H1 (cell line): ENCODE measurements around the gene GAB3.

Experiments
- ASH2L ChIP-seq: fragments of 200-600, 300-600 bp; sonication (generic); IDR thresholded peaks from one replicate; pipeline ENCODE4 v1.7.1; 2017; ENCODE audit warnings: low read length
- BCL11A ChIP-seq, 2 experiments: IDR thresholded peaks; one replicate each; pipeline ENCODE4 v1.6.1; 2011; ENCODE audit warnings: low read depth in 2 of 2, low read length in 2 of 2, mild to moderate bottlenecking in 2 of 2
- CTCF ChIP-seq, 3 experiments: IDR thresholded peaks; 1 replicate in 2 of 3; 2 replicates in 1 of 3; pipeline versions ENCODE4 v1.5.1 to v1.6.1; 2011; ENCODE audit warnings: low read length in 3 of 3, mild to moderate bottlenecking in 3 of 3, inconsistent platforms in 2 of 3, low read depth in 1 of 3, moderate library complexity in 1 of 3; ENCODE audit not compliant: insufficient read depth in 1 of 3; ENCODE audit errors: control extremely low read depth in 1 of 3
- FOSL1 ChIP-seq: IDR thresholded peaks from 2 replicates; pipeline ENCODE4 v1.6.1; 2011; ENCODE audit warnings: mild to moderate bottlenecking, low read depth, low read length, moderate library complexity; ENCODE audit not compliant: insufficient read depth
- NANOG ChIP-seq: IDR thresholded peaks from 2 replicates; pipeline ENCODE4 v1.6.1; 2011; ENCODE audit warnings: low read length, low read depth, mild to moderate bottlenecking, inconsistent platforms; ENCODE audit not compliant: insufficient read depth, poor library complexity, severe bottlenecking
- POLR2A ChIP-seq, 2 experiments: IDR thresholded peaks; 1 replicate in 1 of 2; 2 replicates in 1 of 2; pipeline ENCODE4 v1.6.1; 2011; ENCODE audit warnings: low read depth in 2 of 2, low read length in 2 of 2, mild to moderate bottlenecking in 2 of 2; ENCODE audit errors: control extremely low read depth in 1 of 2
- RAD21 ChIP-seq, 2 experiments: IDR thresholded peaks in 1 of 2; conservative IDR thresholded peaks in 1 of 2; 2 replicates each; pipeline ENCODE4 v1.6.1; 2011; ENCODE audit warnings: low read depth in 2 of 2, low read length in 2 of 2, improper control_type of control experiment in 1 of 2, inconsistent platforms in 1 of 2, mild to moderate bottlenecking in 1 of 2, moderate library complexity in 1 of 2
- SIN3A ChIP-seq, 2 experiments: IDR thresholded peaks in 1 of 2; conservative IDR thresholded peaks in 1 of 2; 2 replicates each; pipeline ENCODE4 v1.6.1; 2011 to 2012; ENCODE audit warnings: low read length in 2 of 2, improper control_type of control experiment in 1 of 2, low read depth in 1 of 2, mild to moderate bottlenecking in 1 of 2
- SP1 ChIP-seq: IDR thresholded peaks from 2 replicates; pipeline ENCODE4 v1.6.1; 2011; ENCODE audit warnings: low read depth, low read length
- SUZ12 ChIP-seq: fragments of 200-600 bp; sonication (generic); IDR thresholded peaks from 2 replicates; pipeline ENCODE4 v1.6.1; 2012; ENCODE audit warnings: mild to moderate bottlenecking, inconsistent platforms, low read length, moderate library complexity, mixed read lengths
- TAF1 ChIP-seq: IDR thresholded peaks from 2 replicates; pipeline ENCODE4 v1.6.1; 2011; ENCODE audit warnings: mild to moderate bottlenecking, low read depth, low read length
- TCF12 ChIP-seq: IDR thresholded peaks from 2 replicates; pipeline ENCODE4 v1.6.1; 2011; ENCODE audit warnings: low read depth, mild to moderate bottlenecking, low read length
- TEAD4 ChIP-seq: IDR thresholded peaks from 2 replicates; pipeline ENCODE4 v1.6.1; 2012; ENCODE audit warnings: low read depth, low read length, inconsistent platforms, mixed read lengths
- TF ChIP-seq, protein P1 (sequence below): IDR thresholded peaks from 2 replicates; pipeline ENCODE4 v1.6.1; 2012; ENCODE audit warnings: inconsistent platforms

DNA sequence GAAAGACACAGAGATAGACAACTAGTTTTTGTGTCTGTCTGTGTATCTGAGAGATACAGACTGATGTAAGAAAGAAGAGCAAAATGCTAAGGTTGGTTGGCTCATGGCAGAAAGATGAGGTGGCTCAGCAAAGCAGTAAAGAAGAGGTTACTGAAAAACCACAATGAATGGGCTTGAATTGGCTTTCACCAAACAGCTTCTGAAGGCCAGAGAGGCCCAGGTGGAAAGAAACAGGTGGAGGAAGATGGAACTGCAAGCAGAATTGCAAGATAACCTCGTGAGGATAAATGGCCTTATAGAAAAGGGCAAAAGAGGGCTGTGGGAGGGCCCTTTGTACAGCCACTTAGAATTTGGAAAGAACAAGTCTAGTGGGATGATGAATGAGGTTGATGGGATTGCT, 39.6 kb downstream of the GAB3 start:
- TF ChIP-seq ASH2L: no peak
- no peak for TF ChIP-seq CTCF (IDR thresholded peaks at IDR 0.05; ENCODE audit: control extremely low read depth in 1 of 3, insufficient read depth in 1 of 3, low read depth in 1 of 3, low read length in 3 of 3)
- no peak for TF ChIP-seq TEAD4
- no peak for TF ChIP-seq SP1
- TF ChIP-seq SUZ12: no peak
- TF ChIP-seq TAF1: no peak
- no peak for TF ChIP-seq NANOG
- no peak for TF ChIP-seq FOSL1
- no peak for TF ChIP-seq RAD21 (IDR thresholded peaks at IDR 0.05 in 1 of 2, conservative IDR thresholded peaks at IDR 0.05 in 1 of 2; ENCODE audit: low read depth in 2 of 2, low read length in 2 of 2)
- TF ChIP-seq, protein P1, sequence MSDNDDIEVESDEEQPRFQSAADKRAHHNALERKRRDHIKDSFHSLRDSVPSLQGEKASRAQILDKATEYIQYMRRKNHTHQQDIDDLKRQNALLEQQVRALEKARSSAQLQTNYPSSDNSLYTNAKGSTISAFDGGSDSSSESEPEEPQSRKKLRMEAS: no peak
- TF ChIP-seq POLR2A (IDR thresholded peaks at IDR 0.05; ENCODE audit: control extremely low read depth in 1 of 2, low read depth in 2 of 2, low read length in 2 of 2): no peak
- no peak for TF ChIP-seq BCL11A (IDR thresholded peaks at IDR 0.05; ENCODE audit: low read depth in 2 of 2, low read length in 2 of 2)
- TF ChIP-seq TCF12: no peak
- TF ChIP-seq SIN3A (conservative IDR thresholded peaks at IDR 0.05 in 1 of 2, IDR thresholded peaks at IDR 0.05 in 1 of 2; ENCODE audit: low read depth in 1 of 2, low read length in 2 of 2): no peak
